K562 (cell line): ENCODE data around the gene C3AR1. TPM values are rescaled to one million over a fixed set of nuclear protein-coding genes. Genes with fewer than 3 reads are reported as not detected.

Experiments used
- ADNP ChIP-seq: fragments of 200-800 bp; sonication (Bioruptor generic); IDR thresholded peaks from 2 replicates; pipeline ENCODE4 v1.6.1; 2016; ENCODE audit warnings: missing genetic modification characterization, missing compliant biosample characterization
- KDM2B ChIP-seq: fragments of 250-450 bp; sonication (Bioruptor Pico); IDR thresholded peaks from 2 replicates; pipeline ENCODE4 v1.8.0; 2021; ENCODE audit warnings: mild to moderate bottlenecking, moderate library complexity
- MCM3 ChIP-seq: fragments of 450-650 bp; IDR thresholded peaks from 2 replicates; pipeline ENCODE4 v1.6.1; 2016
- NFIC ChIP-seq: fragments of 450-650 bp; IDR thresholded peaks from 2 replicates; pipeline ENCODE4 v1.6.1; 2017; ENCODE audit warnings: mild to moderate bottlenecking, inconsistent platforms
- NR2F6 ChIP-seq: fragments of 450-650 bp; formaldehyde crosslinking; IDR thresholded peaks from 2 replicates; pipeline ENCODE4 v1.4.0; 2020; ENCODE audit warnings: mild to moderate bottlenecking
- ZNF239 ChIP-seq: fragments of 250-450 bp; sonication (Bioruptor Pico); IDR thresholded peaks from 2 replicates; pipeline ENCODE4 v1.4.0; 2020; ENCODE audit warnings: mild to moderate bottlenecking
- ZNF699 ChIP-seq: fragments of 250-450 bp; sonication (Bioruptor Pico); IDR thresholded peaks from 2 replicates; pipeline ENCODE4 v1.8.0; 2021; ENCODE audit warnings: mild to moderate bottlenecking, moderate library complexity; ENCODE audit not compliant: insufficient replicate concordance
- polyA plus RNA-seq, 8 experiments: library from polyadenylated mRNA; depleted of rRNA in 4 of 8; stranded (reverse) in 5 of 8; unstranded in 3 of 8; fragments of >200 nt; fragmentation: Nextera tagmentation in 2 of 8; fragmentation: Illumina TruSeq in 1 of 8; extraction: Ambion mirVana in 2 of 8; extraction: Trizol in 1 of 8; gene quantifications; 2 replicates each; pipeline versions ENCODE4 v1.2.1 to v1.2.3, GENCODE V29; 2011 to 2014; ENCODE audit warnings: inconsistent platforms in 1 of 8, missing spikeins in 1 of 8
- total RNA-seq, 7 experiments: library from RNA; depleted of rRNA in 6 of 7; stranded (reverse); fragments of >200 nt in 6 of 7; fragmentation: Illumina TruSeq in 2 of 7; extraction: Trizol in 2 of 7; gene quantifications; 2 replicates each; pipeline versions ENCODE4 v1.2.1 to v1.2.3, GENCODE V29; 2011 to 2021; ENCODE audit warnings: low replicate concordance in 1 of 7
- TF ChIP-seq, protein P1 (sequence below): fragments of 200-800 bp; sonication (Bioruptor generic); IDR thresholded peaks from 2 replicates; pipeline ENCODE4 v1.6.1; 2016; ENCODE audit warnings: missing genetic modification characterization, missing compliant biosample characterization
- TF ChIP-seq, protein P2 (sequence below), 2 experiments: fragments of 450-650 bp; formaldehyde crosslinking in 1 of 2; IDR thresholded peaks; 2 replicates each; pipeline versions ENCODE4 v1.4.0 to v1.6.1; 2014 to 2020; ENCODE audit warnings: mild to moderate bottlenecking in 2 of 2, borderline replicate concordance in 1 of 2, low read depth in 1 of 2
- TF ChIP-seq, protein P3 (sequence below): IDR thresholded peaks from 2 replicates; pipeline ENCODE4 v1.6.1; 2012; ENCODE audit warnings: low read depth, low read length, improper control_type of control experiment, borderline replicate concordance
- TF ChIP-seq, protein P4 (sequence below), 3 experiments: IDR thresholded peaks in 2 of 3; conservative IDR thresholded peaks in 1 of 3; 2 replicates each; pipeline ENCODE4 v1.5.1; 2011 to 2012; ENCODE audit warnings: low read length in 3 of 3, mild to moderate bottlenecking in 3 of 3, control low read depth in 2 of 3, improper control_type of control experiment in 1 of 3, inconsistent platforms in 1 of 3, low read depth in 1 of 3, mixed read lengths in 1 of 3, moderate library complexity in 1 of 3; ENCODE audit not compliant: insufficient read depth in 2 of 3

C3AR1 gene
- total and polyA plus RNA-seq, 9 of the 15 experiments (the other 6 are each of a cell fraction or from before 2014, with no cell fraction given) = 2.2 to 12.9 (median 5.3) TPM

DNA sequence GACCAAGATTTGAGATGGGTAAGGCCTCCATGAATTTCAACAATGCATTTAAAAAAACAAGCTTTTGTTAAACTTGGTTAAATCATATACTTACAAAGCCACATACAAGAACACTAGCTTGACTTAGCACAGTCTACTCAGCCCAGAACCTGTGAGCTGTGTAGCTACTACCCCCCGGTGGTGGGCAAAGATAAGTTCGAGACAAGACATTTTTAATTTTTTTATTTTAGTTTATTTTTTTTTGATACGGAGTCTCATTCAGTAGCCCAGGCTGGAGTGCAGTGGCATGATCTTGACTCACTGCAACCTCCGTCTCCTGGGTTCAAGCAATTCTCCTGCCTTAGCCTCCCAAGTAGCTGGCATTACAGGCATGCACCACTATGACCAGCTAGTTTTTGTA is 12.2 kb upstream of the C3AR1 start (continued):
- TF ChIP-seq, protein P1, sequence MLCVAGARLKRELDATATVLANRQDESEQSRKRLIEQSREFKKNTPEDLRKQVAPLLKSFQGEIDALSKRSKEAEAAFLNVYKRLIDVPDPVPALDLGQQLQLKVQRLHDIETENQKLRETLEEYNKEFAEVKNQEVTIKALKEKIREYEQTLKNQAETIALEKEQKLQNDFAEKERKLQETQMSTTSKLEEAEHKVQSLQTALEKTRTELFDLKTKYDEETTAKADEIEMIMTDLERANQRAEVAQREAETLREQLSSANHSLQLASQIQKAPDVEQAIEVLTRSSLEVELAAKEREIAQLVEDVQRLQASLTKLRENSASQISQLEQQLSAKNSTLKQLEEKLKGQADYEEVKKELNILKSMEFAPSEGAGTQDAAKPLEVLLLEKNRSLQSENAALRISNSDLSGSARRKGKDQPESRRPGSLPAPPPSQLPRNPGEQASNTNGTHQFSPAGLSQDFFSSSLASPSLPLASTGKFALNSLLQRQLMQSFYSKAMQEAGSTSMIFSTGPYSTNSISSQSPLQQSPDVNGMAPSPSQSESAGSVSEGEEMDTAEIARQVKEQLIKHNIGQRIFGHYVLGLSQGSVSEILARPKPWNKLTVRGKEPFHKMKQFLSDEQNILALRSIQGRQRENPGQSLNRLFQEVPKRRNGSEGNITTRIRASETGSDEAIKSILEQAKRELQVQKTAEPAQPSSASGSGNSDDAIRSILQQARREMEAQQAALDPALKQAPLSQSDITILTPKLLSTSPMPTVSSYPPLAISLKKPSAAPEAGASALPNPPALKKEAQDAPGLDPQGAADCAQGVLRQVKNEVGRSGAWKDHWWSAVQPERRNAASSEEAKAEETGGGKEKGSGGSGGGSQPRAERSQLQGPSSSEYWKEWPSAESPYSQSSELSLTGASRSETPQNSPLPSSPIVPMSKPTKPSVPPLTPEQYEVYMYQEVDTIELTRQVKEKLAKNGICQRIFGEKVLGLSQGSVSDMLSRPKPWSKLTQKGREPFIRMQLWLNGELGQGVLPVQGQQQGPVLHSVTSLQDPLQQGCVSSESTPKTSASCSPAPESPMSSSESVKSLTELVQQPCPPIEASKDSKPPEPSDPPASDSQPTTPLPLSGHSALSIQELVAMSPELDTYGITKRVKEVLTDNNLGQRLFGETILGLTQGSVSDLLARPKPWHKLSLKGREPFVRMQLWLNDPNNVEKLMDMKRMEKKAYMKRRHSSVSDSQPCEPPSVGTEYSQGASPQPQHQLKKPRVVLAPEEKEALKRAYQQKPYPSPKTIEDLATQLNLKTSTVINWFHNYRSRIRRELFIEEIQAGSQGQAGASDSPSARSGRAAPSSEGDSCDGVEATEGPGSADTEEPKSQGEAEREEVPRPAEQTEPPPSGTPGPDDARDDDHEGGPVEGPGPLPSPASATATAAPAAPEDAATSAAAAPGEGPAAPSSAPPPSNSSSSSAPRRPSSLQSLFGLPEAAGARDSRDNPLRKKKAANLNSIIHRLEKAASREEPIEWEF (CRISPR knock-in tag) = no peak
- TF ChIP-seq, protein P2, sequence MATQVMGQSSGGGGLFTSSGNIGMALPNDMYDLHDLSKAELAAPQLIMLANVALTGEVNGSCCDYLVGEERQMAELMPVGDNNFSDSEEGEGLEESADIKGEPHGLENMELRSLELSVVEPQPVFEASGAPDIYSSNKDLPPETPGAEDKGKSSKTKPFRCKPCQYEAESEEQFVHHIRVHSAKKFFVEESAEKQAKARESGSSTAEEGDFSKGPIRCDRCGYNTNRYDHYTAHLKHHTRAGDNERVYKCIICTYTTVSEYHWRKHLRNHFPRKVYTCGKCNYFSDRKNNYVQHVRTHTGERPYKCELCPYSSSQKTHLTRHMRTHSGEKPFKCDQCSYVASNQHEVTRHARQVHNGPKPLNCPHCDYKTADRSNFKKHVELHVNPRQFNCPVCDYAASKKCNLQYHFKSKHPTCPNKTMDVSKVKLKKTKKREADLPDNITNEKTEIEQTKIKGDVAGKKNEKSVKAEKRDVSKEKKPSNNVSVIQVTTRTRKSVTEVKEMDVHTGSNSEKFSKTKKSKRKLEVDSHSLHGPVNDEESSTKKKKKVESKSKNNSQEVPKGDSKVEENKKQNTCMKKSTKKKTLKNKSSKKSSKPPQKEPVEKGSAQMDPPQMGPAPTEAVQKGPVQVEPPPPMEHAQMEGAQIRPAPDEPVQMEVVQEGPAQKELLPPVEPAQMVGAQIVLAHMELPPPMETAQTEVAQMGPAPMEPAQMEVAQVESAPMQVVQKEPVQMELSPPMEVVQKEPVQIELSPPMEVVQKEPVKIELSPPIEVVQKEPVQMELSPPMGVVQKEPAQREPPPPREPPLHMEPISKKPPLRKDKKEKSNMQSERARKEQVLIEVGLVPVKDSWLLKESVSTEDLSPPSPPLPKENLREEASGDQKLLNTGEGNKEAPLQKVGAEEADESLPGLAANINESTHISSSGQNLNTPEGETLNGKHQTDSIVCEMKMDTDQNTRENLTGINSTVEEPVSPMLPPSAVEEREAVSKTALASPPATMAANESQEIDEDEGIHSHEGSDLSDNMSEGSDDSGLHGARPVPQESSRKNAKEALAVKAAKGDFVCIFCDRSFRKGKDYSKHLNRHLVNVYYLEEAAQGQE (IDR thresholded peaks at IDR 0.05; ENCODE audit: borderline replicate concordance) = peak; percentile 54; the same call in 1 of the 2 replicates
- TF ChIP-seq, protein P2 (CRISPR knock-in tag; IDR thresholded peaks at IDR 0.05; ENCODE audit: low read depth) = no peak
- TF ChIP-seq MCM3 (no peak), ZNF699 (no peak), ZNF239 (CRISPR knock-in tag) (no peak), NR2F6 (CRISPR knock-in tag) (no peak), KDM2B (CRISPR knock-in tag) (no peak), ADNP (tag) (no peak), NFIC (no peak)
- TF ChIP-seq, protein P3, sequence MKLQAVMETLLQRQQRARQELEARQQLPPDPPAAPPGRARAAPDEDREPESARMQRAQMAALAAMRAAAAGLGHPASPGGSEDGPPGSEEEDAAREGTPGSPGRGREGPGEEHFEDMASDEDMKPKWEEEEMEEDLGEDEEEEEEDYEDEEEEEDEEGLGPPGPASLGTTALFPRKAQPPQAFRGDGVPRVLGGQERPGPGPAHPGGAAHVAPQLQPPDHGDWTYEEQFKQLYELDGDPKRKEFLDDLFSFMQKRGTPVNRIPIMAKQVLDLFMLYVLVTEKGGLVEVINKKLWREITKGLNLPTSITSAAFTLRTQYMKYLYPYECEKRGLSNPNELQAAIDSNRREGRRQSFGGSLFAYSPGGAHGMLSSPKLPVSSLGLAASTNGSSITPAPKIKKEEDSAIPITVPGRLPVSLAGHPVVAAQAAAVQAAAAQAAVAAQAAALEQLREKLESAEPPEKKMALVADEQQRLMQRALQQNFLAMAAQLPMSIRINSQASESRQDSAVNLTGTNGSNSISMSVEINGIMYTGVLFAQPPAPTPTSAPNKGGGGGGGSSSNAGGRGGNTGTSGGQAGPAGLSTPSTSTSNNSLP = no peak
- TF ChIP-seq, protein P4, sequence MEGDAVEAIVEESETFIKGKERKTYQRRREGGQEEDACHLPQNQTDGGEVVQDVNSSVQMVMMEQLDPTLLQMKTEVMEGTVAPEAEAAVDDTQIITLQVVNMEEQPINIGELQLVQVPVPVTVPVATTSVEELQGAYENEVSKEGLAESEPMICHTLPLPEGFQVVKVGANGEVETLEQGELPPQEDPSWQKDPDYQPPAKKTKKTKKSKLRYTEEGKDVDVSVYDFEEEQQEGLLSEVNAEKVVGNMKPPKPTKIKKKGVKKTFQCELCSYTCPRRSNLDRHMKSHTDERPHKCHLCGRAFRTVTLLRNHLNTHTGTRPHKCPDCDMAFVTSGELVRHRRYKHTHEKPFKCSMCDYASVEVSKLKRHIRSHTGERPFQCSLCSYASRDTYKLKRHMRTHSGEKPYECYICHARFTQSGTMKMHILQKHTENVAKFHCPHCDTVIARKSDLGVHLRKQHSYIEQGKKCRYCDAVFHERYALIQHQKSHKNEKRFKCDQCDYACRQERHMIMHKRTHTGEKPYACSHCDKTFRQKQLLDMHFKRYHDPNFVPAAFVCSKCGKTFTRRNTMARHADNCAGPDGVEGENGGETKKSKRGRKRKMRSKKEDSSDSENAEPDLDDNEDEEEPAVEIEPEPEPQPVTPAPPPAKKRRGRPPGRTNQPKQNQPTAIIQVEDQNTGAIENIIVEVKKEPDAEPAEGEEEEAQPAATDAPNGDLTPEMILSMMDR (IDR thresholded peaks at IDR 0.05 in 2 of 3, conservative IDR thresholded peaks at IDR 0.05 in 1 of 3; ENCODE audit: insufficient read depth in 2 of 3, low read depth in 1 of 3, low read length in 3 of 3) = peak; percentile 42 to 71 (median 44); a peak in 5 of 6 replicates
